IMR-90 (cell line): ENCODE data around the gene KDM5A.

Experiments used
- BHLHE40 ChIP-seq: fragments of 150-350 bp; IDR thresholded peaks from 2 replicates; pipeline ENCODE4 v1.6.1; 2016; ENCODE audit warnings: mild to moderate bottlenecking, low read depth, low read length
- CHD1 ChIP-seq: IDR thresholded peaks from 2 replicates; pipeline ENCODE4 v1.6.1; 2012; ENCODE audit warnings: low read depth, low read length, improper control_type of control experiment
- MAFK ChIP-seq: IDR thresholded peaks from 2 replicates; pipeline ENCODE4 v1.6.1; 2012; ENCODE audit warnings: low read depth, low read length, improper control_type of control experiment
- MXI1 ChIP-seq: IDR thresholded peaks from 2 replicates; pipeline ENCODE4 v1.6.1; 2012; ENCODE audit warnings: low read depth, mild to moderate bottlenecking, low read length, moderate library complexity, borderline replicate concordance
- NFE2L2 ChIP-seq: fragments of 150-350 bp; IDR thresholded peaks from 2 replicates; pipeline ENCODE4 v1.6.1; 2016; ENCODE audit warnings: low read depth, mild to moderate bottlenecking, low read length
- POLR2A ChIP-seq: IDR thresholded peaks from 2 replicates; pipeline ENCODE4 v1.6.1; 2012; ENCODE audit warnings: mild to moderate bottlenecking, low read depth, low read length
- RAD21 ChIP-seq: IDR thresholded peaks from 2 replicates; pipeline ENCODE4 v1.6.1; 2012; ENCODE audit warnings: low read length, improper control_type of control experiment
- RCOR1 ChIP-seq: IDR thresholded peaks from 2 replicates; pipeline ENCODE4 v1.6.1; 2012; ENCODE audit warnings: mild to moderate bottlenecking, low read length, improper control_type of control experiment; ENCODE audit not compliant: insufficient replicate concordance
- TF ChIP-seq, protein P1 (sequence below): conservative IDR thresholded peaks from 2 replicates; pipeline ENCODE4 v1.5.1; 2012; ENCODE audit warnings: mild to moderate bottlenecking, low read depth, low read length, improper control_type of control experiment
- TF ChIP-seq, protein P2 (sequence below): fragments of 150-350 bp; IDR thresholded peaks from 2 replicates; pipeline ENCODE4 v1.6.1; 2017; ENCODE audit warnings: mild to moderate bottlenecking, antibody characterized with exemption, low read length, low read depth

DNA sequence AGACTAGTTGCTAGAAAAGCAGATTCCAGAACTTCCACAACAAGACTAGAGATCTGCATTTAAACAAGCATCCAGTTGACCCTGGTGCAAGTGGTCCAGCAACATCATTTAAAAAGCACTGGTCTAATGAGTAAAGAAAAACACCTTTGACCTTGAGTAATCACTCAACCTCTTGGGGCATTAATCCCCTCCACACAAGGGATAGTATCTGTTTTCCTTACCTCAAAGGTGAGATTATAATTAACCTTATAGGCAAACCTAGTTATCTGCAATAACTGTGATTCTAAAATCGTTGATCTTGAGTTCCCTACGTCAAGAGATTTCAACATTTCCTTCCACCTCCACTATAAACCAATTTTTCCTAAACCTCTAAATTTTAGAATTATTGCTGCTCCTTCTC lies 1.1 kb downstream of the KDM5A start:
- TF ChIP-seq, protein P1, sequence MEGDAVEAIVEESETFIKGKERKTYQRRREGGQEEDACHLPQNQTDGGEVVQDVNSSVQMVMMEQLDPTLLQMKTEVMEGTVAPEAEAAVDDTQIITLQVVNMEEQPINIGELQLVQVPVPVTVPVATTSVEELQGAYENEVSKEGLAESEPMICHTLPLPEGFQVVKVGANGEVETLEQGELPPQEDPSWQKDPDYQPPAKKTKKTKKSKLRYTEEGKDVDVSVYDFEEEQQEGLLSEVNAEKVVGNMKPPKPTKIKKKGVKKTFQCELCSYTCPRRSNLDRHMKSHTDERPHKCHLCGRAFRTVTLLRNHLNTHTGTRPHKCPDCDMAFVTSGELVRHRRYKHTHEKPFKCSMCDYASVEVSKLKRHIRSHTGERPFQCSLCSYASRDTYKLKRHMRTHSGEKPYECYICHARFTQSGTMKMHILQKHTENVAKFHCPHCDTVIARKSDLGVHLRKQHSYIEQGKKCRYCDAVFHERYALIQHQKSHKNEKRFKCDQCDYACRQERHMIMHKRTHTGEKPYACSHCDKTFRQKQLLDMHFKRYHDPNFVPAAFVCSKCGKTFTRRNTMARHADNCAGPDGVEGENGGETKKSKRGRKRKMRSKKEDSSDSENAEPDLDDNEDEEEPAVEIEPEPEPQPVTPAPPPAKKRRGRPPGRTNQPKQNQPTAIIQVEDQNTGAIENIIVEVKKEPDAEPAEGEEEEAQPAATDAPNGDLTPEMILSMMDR = no peak
- TF ChIP-seq POLR2A = no peak
- TF ChIP-seq BHLHE40 = no peak
- TF ChIP-seq, protein P2, sequence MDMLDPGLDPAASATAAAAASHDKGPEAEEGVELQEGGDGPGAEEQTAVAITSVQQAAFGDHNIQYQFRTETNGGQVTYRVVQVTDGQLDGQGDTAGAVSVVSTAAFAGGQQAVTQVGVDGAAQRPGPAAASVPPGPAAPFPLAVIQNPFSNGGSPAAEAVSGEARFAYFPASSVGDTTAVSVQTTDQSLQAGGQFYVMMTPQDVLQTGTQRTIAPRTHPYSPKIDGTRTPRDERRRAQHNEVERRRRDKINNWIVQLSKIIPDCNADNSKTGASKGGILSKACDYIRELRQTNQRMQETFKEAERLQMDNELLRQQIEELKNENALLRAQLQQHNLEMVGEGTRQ = no peak
- no peak for TF ChIP-seq CHD1
- no peak for TF ChIP-seq RAD21
- no peak for TF ChIP-seq MXI1
- TF ChIP-seq MAFK = no peak
- no peak for TF ChIP-seq RCOR1
- no peak for TF ChIP-seq NFE2L2
